ENCODE results near the gene NPR1.
"Not testable (repeated sequence)": the region's sequence is repeated elsewhere in the genome, so short reads cannot be mapped to it uniquely, and the experiment has no call there.

NPR1 gene

DNA sequence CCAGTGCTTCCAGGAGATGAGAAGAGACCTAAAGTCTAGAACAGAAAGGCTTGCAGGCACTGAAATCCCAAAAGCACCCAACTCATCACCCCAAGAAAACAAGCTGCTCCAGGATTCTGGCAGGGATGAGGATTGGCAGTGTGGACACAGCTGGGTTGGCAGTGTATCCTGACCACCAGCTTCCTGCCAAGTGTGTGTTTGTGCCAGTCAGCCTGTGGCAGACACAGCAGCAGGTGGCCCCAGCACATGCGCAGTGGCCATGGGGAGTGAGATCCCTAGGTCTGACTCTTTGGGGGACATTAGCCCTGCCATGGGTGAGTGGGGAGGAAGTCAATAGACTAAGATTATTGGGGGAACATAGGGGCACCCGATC, 28.6 kb upstream of the NPR1 start:
- no peak for DNase-seq (ENCODE audit: low read depth)

DNA sequence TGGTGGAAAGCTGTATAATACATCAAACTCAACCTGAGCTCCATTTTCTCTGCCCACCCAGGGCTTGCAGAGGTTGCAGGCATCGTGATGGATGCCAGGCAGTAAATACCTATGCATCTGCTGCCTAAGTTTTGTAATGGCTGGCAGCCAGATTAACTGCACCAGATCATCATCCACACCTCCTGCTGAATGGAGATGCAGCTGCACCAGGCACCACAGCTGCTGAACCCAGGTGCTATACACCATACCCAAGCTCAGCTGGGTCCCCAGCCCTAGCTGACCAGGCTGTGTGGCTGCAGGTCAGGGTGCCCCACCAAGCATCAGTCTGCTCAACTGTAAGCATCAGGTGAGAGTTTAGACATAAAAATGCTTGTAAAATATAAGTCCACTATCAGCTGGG, 26.7 kb upstream of the NPR1 start:
- no peak for DNase-seq (ENCODE audit: low read depth)

DNA sequence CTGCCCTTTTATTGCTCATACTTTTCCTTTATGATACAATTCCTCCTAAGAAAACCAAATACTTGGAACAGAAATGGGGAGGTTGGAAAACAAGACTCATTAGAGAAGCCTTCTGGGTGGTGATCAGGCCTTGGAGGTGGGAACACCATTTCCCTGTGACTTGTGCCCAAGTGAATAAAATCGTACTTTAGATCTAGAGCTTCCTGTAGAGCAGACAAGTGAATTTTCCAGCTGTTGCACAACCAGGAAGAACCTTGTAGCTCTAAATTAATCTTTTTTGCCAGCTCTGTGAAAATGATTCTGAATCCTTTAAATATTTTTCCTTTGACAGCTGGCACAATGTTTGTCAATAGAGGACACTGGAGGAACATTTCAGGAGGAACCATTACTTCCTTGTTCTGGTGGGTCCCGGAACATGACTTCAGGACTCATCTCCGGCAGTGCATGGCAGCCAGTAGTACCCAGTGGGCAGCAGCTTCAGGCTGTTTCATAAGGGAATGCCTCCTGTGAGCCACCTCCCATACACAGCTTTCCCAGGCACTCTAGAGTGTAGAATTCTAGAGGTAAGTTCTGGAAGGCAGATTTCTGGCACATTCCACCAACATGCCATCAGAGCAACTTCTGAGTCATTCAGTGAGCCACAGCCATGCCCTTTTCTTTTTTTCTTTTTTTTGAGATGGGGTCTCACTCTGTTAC, 25.5 kb upstream of the NPR1 start:
- peak; percentile 78 for DNase-seq (ENCODE audit: low read depth)

DNA sequence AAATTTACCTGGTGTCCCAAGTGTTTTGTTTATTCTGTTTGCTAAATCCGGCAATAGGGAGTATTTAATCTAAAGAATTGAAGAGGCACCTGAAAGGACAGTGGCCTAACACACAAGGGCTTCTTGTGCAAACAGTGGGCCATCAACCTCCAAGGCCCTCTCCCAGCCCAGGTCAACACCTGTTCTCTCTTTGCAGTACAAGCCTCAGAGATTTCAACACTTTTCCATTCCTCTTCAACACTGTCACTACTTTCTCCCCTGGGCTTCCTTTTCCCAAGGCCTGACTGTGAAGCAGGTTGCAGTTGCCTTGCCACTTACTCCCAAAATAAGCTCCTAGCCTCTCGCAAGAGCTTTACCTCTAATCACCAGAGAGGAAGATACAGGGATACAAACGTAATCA, 23.2 kb upstream of the NPR1 start:
- DNase-seq (ENCODE audit: low read depth), result no peak

DNA sequence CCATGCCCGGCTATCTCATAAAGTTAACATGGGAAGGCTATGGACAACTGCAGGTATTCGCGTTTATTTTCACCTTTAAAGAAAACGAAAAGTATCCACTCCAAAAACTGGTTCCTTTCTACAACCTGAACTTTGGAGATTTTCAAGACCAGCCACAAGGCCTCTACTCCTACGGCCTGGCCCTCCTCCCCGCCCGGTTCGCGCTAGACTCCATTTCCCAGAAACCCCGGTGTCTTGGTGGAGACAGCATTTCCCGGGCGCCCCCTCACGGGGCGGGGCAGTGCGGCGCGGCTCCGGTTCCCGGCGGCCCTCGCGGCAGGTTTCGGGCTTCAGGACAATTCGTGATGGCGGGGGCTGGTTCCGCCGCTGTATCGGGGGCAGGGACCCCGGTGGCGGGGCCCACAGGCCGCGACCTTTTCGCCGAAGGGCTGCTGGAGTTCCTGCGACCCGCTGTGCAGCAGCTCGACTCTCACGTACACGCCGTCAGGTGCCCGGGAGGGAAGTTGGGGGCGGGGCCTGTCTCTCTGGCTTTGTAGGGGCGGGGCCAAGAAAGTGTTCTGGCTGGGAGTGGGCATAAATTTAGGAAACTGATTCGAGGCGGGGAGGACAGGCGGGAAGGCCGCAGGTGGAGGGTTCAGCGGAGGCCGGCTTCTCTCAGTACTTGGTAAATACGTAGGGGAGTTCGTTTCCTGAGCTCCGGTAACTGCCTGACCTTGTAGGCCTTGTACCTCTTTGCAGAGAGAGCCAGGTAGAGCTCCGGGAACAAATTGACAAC, 19.9 kb upstream of the NPR1 start, which contains the start of gene SNAPIN:
Gene SNAPIN, plus strand, starts transcription at position 304 of the 775 bp plus-strand sequence. Its CDS starts 41 bp downstream, at position 345.
- DNase-seq (ENCODE audit: low read depth), result peak; percentile 85

DNA sequence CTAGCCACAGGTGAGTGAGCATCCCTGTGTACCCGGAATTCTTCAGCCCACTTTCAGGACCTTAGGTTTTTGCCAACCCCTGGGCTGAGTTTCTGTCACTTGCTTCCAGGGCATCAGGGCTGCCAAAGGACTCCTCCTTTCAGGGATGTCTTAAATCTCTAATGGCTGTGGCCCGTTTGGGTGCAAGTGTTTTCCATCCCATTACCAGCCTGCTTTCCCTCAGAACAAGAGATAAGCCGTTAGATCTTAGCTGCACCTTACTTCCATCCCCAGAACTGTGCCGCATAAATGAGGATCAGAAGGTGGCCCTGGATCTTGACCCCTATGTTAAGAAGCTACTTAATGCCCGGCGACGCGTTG, 19.3 kb upstream of the NPR1 start:
- no peak for DNase-seq (ENCODE audit: low read depth)

DNA sequence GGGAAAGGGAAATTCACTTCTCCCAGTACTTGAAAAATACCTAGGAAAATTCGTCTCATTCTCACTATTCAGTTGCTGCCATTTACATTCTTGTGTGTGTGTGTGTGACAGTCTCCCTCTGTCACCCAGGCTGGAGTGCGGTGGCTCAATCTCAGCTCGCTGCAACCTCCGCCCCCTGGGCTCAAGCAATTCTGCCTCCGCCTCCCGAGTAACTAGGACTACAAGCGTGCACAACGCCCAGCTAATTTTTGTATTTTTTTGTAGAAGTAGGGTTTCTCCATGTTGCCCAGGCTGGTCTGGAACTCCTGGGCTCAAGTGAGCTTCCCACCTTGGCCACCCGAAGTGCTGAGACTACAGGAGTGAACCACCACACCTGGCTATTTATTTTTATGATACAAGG, 18.8 kb upstream of the NPR1 start:
- no peak for DNase-seq (ENCODE audit: low read depth)

DNA sequence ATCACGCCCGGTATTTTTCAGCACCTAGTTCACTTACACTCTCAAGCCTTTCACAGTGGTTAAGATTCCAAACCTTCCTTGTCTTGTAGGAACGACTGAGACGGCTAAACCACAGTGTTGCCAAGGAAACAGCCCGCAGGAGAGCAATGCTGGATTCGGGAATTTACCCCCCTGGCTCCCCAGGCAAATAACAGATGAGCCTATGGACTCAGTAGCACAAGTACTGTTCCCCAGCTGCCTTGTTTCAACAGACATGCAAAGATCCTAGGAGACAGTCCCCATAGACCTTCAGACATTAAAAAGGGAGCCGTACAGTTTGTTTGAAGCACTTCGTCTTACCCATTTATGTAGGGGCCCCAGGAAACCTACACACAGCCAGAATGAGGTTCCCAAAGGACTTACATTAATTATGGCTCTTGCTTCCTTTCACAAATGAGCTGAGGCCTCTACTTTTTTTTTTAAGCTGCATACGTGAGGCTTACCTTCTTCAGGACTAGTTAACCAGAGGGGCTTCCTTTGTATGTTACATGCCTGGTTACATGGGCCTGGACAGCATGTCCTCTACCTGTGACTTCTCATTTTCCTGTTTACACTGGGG, 17.3 kb upstream of the NPR1 start:
- peak; percentile 66 for DNase-seq (ENCODE audit: low read depth)

DNA sequence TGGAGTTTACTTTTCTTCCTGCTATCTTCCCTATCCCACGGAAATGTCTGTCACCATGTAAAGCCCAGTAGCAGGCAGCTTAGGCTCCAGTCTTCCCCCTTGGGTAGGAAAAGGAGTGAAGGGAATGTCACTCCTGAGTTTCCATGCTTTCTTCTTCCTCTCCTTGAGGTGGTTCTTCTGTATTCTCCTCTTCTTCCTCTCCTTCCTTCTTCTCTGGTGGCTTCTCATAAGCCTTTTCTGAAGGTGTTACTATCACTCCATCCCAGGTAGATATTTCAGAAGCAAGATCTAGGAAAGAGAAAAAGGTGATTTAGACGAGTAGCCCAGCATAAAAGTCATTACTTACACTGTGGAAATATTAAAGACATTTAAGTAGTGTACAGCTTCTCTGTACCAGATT, 16.2 kb upstream of the NPR1 start:
- DNase-seq (ENCODE audit: low read depth), result no peak

DNA sequence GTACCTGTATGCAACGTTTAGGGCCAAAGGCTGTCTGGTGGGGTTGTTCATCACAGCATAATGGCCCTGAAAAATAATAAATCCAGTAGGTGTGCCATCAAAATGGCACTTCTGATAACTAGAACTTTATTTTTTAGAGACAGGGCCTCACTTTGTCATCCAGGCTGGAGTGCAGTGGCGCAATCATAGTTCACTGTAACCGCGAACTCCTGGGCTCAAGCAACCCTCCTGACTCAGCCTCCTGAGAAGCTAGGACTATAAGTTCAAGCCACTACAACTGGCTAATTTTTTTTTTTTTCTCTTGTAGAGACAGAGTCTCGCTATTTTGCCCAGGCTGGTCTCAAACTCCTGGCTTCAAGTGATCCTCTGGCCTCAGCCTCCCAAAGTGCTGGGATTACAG, 15.3 kb upstream of the NPR1 start:
- DNase-seq (ENCODE audit: low read depth), result peak; percentile 86

DNA sequence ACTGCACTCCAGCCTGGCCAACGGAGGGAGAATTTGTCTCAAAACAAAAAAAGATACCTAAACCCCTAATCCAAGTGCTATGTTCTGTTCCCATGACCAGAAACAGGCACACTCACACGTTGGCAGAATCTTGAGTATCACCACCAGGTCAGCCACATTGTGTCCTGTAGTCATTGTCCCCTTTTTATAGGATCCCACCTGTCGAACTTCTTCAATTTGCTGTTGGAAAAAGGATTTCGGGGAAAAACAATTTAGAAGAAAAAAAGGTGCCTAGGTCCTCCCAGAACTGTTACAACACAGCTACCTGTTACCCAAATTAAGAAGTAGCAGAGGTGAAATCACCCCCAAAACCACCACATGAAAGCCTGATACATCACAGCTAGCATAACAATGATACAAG, 11.0 kb upstream of the NPR1 start:
- no peak for DNase-seq (ENCODE audit: low read depth)

DNA sequence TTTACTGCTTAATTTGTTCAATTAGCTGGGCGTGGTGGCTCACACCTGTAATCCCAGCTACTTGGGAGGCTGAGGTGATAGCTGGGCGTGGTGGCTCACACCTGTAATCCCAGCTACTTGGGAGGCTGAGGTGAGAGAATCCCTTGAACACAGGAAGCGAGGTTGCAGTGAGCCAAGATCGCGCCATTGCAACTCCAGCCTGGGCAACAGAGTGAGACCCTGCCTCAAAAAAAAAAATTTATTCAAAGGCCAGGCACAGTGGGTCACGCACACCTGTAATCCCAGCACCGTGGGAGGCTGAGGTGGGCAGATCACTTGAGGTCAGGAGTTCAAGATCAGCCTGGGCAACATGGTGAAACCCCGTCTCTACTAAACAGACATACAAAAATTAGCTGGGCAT, 9.8 kb upstream of the NPR1 start:
- DNase-seq (ENCODE audit: low read depth), result not testable (repeated sequence)

DNA sequence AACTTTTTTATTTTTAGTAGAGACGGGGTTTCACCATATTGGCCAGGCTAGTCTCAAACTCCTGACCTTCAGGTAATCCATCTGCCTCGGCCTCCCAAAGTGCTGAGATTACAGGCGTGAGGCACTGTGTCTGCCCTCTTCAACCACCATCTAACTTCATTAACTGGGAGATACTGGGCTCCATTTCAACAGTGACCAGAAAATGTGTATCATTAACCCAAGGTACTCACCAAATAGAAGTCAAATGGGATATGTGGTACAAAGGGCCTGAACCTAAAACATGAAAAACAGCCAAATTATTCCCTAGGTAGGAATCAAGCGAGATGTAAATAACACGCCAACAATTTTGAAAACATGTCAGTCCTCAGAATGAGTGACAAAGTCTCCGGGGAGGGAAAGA, 8.9 kb upstream of the NPR1 start:
- DNase-seq (ENCODE audit: low read depth), result no peak

DNA sequence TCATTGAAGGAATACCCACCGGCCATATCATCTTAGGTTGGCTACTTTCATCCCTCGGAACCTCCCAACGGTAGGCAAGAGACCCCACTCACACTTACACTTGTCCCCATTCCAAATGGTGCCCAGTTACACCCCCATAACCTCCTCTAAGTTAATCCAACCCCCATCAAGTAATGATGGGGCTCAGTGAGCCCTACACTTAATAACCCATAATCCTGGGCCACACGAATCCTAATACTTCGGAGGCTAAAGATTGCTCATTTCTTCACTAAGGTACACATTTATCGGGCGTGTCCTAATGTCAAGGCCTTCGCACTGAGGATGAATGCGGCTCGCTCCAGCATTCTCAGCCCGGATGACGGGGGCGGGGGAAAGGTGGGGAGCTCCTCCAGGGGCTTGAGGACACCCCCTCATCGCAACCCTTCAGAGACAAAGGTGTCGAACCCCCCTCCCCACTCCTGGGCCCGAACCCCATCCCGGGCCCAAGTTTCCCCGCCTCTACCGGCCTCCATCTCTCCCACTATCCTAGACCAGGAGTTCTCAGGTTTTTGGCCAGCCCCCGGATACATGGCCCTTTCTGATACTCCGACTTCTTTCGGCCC, 8.1 kb upstream of the NPR1 start:
- DNase-seq (ENCODE audit: low read depth), result no peak

DNA sequence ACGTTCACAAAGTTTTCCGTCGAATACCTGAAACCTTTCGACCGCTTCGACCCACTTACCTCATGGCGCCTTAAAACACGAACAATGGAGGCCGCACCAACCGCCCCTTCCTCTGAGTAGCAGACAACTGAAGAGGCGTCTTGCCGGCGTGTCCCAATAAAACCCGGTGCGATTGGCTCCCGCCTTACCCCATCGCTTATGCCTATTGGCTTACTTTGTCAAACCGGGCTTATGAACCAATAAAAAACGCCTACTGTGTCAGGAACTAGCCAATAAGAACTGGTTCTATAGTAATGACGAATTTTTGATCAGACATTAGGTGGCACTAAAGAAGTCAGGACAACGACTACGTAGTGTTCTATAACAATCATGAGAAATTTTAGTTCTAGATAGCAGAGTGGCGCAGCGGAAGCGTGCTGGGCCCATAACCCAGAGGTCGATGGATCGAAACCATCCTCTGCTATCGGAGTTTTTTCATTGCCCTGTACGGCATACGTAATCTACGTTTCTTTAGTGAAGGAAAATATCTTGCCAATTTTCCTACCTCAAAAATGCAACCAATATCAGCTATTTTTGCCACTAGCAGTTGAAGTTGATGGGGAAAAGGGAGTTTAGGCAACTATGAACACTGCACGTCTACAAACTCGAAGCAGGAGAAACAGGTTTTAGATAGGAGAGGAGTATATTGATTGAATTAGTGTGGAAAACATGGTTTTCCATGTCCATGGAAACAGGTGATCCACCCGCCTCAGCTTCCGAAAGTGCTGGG, 7.4 kb upstream of the NPR1 start, which contains the start of gene ILF2:
Gene ILF2, minus strand, starts transcription at position 135 of the 769 bp plus-strand sequence. Its CDS starts 71 bp downstream, at position 64.
- peak; percentile 100 for DNase-seq (ENCODE audit: low read depth)

DNA sequence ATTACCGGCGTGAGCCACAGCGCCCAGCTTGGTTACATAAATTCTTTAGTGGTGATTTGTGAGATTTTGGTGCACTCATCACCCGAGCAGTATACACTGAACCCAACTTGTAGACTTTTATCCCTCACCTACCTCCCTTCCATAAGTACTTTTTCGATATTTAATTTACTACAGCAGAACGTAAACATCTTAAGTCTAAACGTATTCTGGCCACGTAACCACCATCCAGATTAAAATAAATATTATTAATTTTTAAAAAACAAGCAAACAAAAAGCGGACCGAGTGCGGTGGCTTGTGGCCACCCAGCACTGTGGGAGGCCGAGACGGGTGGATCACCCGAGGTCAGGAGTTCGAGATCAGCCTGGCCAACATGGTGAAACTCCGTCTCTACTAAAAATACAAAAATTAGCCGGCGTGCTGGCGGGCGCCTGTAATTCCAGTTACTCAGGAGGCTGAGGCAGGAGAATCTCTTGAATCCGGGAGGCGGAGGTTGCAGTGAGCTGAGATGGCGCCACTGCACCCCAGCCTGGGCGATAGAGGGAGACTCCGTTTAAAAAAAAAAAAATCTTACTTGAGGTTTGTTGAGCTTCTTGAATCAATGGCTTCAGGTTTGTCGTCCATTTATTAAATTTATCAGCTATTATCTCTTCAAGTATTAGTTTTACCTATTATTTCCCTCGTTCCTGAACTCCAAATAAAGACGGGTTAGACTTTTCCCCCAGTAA, 6.7 kb upstream of the NPR1 start:
- not testable (repeated sequence) for DNase-seq (ENCODE audit: low read depth)

DNA sequence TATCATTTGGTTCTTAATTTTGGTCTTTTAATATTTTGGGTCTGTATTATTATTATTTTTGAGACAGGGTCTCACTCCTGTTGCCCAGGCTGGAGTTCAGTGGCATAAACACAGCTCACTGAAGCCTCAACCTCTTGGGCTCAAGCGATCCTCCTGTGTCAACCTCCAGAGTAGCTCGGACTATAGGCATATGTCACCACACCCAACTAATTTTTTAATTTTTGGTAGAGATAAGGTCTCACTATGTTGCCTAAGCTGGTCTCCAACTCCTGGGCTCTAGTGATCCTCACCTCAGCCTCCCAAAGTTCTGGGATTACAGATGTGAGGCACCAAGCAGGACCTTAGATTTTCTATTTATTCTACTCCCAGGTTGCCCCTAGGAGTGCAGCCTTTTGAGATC, 5.0 kb upstream of the NPR1 start:
- no peak for DNase-seq (ENCODE audit: low read depth)

DNA sequence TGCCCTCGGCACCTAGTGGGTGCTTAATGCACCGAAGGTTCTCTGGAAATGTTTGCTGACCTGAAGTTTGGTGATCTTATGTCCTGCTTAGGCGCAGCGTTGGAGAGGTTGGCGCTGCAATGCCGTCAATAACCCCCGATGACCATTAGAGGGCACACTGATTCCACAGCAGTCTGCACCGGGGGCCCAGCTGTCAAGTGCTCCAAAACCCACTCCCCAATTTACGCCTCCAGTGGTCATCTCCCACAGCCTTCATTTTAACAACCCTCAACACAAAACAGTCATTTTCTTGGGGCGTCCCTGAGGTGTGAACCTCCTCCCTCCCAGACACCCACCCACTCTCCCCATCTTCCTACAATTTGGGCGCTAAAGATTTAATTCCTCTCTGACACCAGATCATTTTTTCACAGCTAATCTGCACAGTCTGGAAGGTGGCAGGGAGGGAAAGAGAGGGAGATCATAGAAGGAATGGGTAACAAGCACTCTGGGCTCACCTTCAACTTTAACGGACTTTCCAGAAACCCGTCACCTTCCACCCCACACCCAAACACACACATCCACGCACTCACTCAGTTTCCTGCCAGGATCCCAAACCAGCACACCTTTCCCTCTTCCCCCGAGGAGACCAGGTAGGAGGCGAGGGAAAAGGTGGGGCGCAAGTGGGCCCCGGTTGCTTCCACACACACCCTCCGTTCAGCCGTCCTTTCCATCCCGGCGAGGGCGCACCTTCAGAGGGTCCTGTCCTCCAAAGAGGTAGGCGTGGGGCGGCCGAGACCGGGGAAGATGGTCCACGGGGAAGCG, 570 bp upstream of the NPR1 start:
- peak; percentile 42 for DNase-seq (ENCODE audit: low read depth)

DNA sequence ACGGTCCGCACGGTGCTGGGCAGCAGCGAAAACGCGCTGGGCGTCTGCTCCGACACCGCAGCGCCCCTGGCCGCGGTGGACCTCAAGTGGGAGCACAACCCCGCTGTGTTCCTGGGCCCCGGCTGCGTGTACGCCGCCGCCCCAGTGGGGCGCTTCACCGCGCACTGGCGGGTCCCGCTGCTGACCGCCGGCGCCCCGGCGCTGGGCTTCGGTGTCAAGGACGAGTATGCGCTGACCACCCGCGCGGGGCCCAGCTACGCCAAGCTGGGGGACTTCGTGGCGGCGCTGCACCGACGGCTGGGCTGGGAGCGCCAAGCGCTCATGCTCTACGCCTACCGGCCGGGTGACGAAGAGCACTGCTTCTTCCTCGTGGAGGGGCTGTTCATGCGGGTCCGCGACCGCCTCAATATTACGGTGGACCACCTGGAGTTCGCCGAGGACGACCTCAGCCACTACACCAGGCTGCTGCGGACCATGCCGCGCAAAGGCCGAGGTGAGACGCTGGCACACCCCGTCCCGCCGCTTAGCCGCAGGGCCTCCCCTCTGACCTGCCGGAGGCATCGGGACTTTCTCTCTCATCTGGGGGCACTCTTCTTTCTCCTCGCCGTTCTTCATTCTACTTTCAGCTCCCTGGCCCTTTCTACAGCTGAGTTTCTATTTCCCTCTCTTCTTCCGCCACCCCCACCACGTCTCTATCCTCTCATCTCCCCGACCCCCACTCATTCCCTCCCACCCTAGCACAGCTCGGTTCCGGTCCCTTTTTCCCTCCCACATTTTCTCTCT, 1.0 kb downstream of the NPR1 start:
- DNase-seq (ENCODE audit: low read depth), result no peak

DNA sequence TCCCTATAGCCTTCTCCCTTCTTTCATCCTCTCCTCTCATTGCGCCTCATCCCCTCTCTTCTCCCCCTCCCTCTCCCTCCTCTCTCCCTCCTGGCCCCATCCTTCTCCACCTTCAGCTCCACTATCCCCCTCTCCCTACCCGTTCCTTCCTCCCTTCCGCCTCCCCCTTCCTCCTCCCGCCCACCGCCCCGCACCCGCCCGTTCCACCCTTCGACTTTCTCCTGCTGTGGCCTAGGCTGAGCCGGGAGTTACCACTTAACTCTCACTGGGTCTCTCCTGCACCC, 1.6 kb downstream of the NPR1 start:
- no peak for DNase-seq (ENCODE audit: low read depth)
